ENCODE results near the gene PDIA3.

Gene PDIA3

GRCh38 chr15:43748376-43748775, 2.1 kb downstream of the PDIA3 start:
- TF ChIP-seq SIN3A (IDR thresholded peaks at IDR 0.05; ENCODE audit: borderline replicate concordance, insufficient read depth, low read length), result no peak
- TF ChIP-seq FOXP2 (optimal IDR thresholded peaks at IDR 0.05; ENCODE audit: borderline replicate concordance, extremely low read depth, extremely low read length, insufficient read depth), result no peak
- no peak for TF ChIP-seq POLR2AphosphoS5 (IDR thresholded peaks at IDR 0.05; ENCODE audit: low read depth, low read length)
- TF ChIP-seq REST (IDR thresholded peaks at IDR 0.05; ENCODE audit: insufficient read depth in 1 of 2, low read depth in 2 of 2, low read length in 2 of 2), result no peak
- no peak for TF ChIP-seq TAF1 (IDR thresholded peaks at IDR 0.05; ENCODE audit: borderline replicate concordance, insufficient read depth, low read length)

DNA sequence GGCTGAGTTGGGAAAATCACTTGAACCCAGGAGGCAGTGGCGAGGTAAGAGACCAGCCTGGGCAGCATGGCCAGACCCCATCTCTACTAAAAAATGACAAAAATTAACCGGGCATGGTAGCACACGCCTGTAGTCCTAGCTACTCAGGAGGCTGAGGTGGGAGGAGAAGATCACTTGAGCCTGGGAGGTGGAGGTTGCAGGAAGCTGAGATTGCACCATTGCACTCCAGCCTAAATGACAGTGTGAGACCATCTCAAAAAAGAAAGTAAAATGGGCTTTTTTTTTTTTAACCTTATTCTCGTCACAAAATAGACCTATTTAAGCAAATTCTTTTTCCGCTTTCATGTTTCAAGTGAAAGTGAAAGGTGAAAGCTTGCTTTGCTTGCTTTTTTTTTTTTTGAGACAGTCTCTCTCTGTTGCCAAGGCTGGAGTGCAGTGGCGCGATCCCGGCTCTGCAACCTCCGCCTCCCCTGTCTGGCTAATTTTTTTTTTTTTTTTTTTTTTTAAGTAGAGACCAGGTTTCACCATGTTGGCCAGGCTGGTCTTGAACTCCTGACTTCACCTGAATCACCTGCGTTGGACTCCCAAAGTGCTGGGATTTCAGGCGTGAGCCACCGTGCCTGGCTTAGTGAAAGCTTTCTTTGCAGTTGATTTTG, 3.6 kb downstream of the PDIA3 start:
- TF ChIP-seq SIN3A (IDR thresholded peaks at IDR 0.05; ENCODE audit: borderline replicate concordance, insufficient read depth, low read length), result no peak
- no peak for TF ChIP-seq TAF1 (IDR thresholded peaks at IDR 0.05; ENCODE audit: borderline replicate concordance, insufficient read depth, low read length)
- no peak for TF ChIP-seq REST (IDR thresholded peaks at IDR 0.05; ENCODE audit: insufficient read depth in 1 of 2, low read depth in 2 of 2, low read length in 2 of 2)
- TF ChIP-seq FOXP2 (optimal IDR thresholded peaks at IDR 0.05; ENCODE audit: borderline replicate concordance, extremely low read depth, extremely low read length, insufficient read depth), result no peak
- TF ChIP-seq POLR2AphosphoS5 (IDR thresholded peaks at IDR 0.05; ENCODE audit: low read depth, low read length), result no peak

- TF ChIP-seq TAF1 (IDR thresholded peaks at IDR 0.05; ENCODE audit: borderline replicate concordance, insufficient read depth, low read length), result no peak
- no peak for TF ChIP-seq FOXP2 (optimal IDR thresholded peaks at IDR 0.05; ENCODE audit: borderline replicate concordance, extremely low read depth, extremely low read length, insufficient read depth)
- no peak for TF ChIP-seq POLR2AphosphoS5 (IDR thresholded peaks at IDR 0.05; ENCODE audit: low read depth, low read length)
- TF ChIP-seq SIN3A (IDR thresholded peaks at IDR 0.05; ENCODE audit: borderline replicate concordance, insufficient read depth, low read length), result no peak
- no peak for TF ChIP-seq REST (IDR thresholded peaks at IDR 0.05; ENCODE audit: insufficient read depth in 1 of 2, low read depth in 2 of 2, low read length in 2 of 2)
Observed at GRCh38 chr15:43751885-43752284, 5.6 kb downstream of the PDIA3 start.

GRCh38 chr15:43762824-43763223, 16.6 kb downstream of the PDIA3 start:
- TF ChIP-seq TAF1 (IDR thresholded peaks at IDR 0.05; ENCODE audit: borderline replicate concordance, insufficient read depth, low read length), result no peak

DNA sequence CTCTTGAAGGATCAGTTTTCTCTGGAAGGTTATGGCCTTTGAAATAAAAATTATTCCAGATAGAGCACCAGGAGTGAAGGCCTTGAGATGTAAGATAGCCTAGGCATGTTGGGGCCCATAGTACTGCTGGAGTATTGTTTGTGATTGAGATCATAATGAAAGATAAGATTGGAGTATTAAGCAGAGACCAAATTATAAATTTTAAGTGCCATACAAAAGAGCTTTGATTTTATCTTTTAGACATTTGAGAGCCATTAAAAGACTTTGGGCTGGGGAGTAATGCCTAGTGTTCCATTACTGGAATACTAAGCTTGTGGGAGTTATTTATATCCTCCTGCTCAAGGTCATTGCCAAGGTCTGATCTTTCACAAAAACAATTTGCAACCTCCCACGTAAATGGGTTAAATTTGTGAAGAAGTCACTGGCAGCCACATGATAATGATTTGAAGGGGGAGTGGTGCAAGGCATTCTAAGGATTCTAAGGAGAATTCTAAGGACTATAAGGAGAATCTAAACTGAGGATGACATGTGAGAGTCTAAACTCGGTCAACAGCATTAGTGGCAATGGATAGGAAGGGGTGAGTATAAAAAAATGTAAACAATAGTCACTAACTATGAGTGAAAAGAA, 17.7 kb downstream of the PDIA3 start:
- TF ChIP-seq REST (IDR thresholded peaks at IDR 0.05; ENCODE audit: insufficient read depth in 1 of 2, low read depth in 2 of 2, low read length in 2 of 2) (no peak), POLR2AphosphoS5 (IDR thresholded peaks at IDR 0.05; ENCODE audit: low read depth, low read length) (no peak), TAF1 (IDR thresholded peaks at IDR 0.05; ENCODE audit: borderline replicate concordance, insufficient read depth, low read length) (no peak), SIN3A (IDR thresholded peaks at IDR 0.05; ENCODE audit: borderline replicate concordance, insufficient read depth, low read length) (no peak), FOXP2 (optimal IDR thresholded peaks at IDR 0.05; ENCODE audit: borderline replicate concordance, extremely low read depth, extremely low read length, insufficient read depth) (no peak)
